Measurements from ENCODE around the gene CYP3A4. TPM values are rescaled to one million over a fixed set of nuclear protein-coding genes. Genes with fewer than 3 reads are reported as not detected.

CYP3A4 gene
- total RNA-seq (2012; rRNA removed), result not detected in 2 replicates

- Histone ChIP-seq H3K27me3 (ENCODE audit: control insufficient read depth, insufficient read depth, low read length) (peaks cover 61% of the 10 kb centered on the region), H3K9ac (ENCODE audit: low read depth, low read length) (no peak within 1 kb of the TSS), H3K4me1 (ENCODE audit: control insufficient read depth, insufficient read depth, low read length) (peaks cover 9% of the 10 kb centered on the region), H3K9me3 (replicated peaks; ENCODE audit: low read length) (no peaks in the 10 kb centered on the region), H3K36me3 (ENCODE audit: insufficient read depth, low read length) (no peaks in the 10 kb centered on the region), H3K4me2 (ENCODE audit: low read length) (no peak within 1 kb of the TSS), H3K4me3 (ENCODE audit: low read length) (no peak within 1 kb of the TSS)
These were observed at the start of gene CYP3A4 for GRCh38 chr7:99784007-99784406. CYP3A4 (minus strand) TSS chr7:99784184; CDS start chr7:99784081, 103 bp downstream.

- Histone ChIP-seq H3K9me3 (replicated peaks; ENCODE audit: low read length) (no peaks in the 10 kb centered on the region), H3K27me3 (ENCODE audit: control insufficient read depth, insufficient read depth, low read length) (peaks cover 65% of the 10 kb centered on the region), H3K4me1 (ENCODE audit: control insufficient read depth, insufficient read depth, low read length) (no peaks in the 10 kb centered on the region), H3K9ac (ENCODE audit: low read depth, low read length) (no peak overlapping the region), H3K4me2 (ENCODE audit: low read length) (no peak overlapping the region), H3K36me3 (ENCODE audit: insufficient read depth, low read length) (no peaks in the 10 kb centered on the region), H3K4me3 (ENCODE audit: low read length) (no peak overlapping the region)
These were observed 49.4 kb upstream of the CYP3A4 start for GRCh38 chr7:99833289-99833877.

- Histone ChIP-seq H3K4me3 (ENCODE audit: low read length) (no peak overlapping the region), H3K27me3 (ENCODE audit: control insufficient read depth, insufficient read depth, low read length) (peaks cover 63% of the 10 kb centered on the region), H3K9me3 (replicated peaks; ENCODE audit: low read length) (no peaks in the 10 kb centered on the region), H3K4me2 (ENCODE audit: low read length) (no peak overlapping the region), H3K9ac (ENCODE audit: low read depth, low read length) (no peak overlapping the region), H3K36me3 (ENCODE audit: insufficient read depth, low read length) (no peaks in the 10 kb centered on the region), H3K4me1 (ENCODE audit: control insufficient read depth, insufficient read depth, low read length) (no peaks in the 10 kb centered on the region)
These were observed 47.6 kb upstream of the CYP3A4 start for GRCh38 chr7:99831595-99831994.

- Histone ChIP-seq H3K4me3 (ENCODE audit: low read length) (no peak overlapping the region), H3K4me1 (ENCODE audit: control insufficient read depth, insufficient read depth, low read length) (no peaks in the 10 kb centered on the region), H3K9me3 (replicated peaks; ENCODE audit: low read length) (no peaks in the 10 kb centered on the region), H3K36me3 (ENCODE audit: insufficient read depth, low read length) (no peaks in the 10 kb centered on the region), H3K4me2 (ENCODE audit: low read length) (no peak overlapping the region), H3K9ac (ENCODE audit: low read depth, low read length) (no peak overlapping the region), H3K27me3 (ENCODE audit: control insufficient read depth, insufficient read depth, low read length) (peaks cover 70% of the 10 kb centered on the region)
These were observed 45.7 kb upstream of the CYP3A4 start for GRCh38 chr7:99829524-99830160.

GRCh38 chr7:99828811-99829210, 44.8 kb upstream of the CYP3A4 start:
- Histone ChIP-seq H3K9me3 (replicated peaks; ENCODE audit: low read length) (no peaks in the 10 kb centered on the region), H3K4me2 (ENCODE audit: low read length) (no peak overlapping the region), H3K4me3 (ENCODE audit: low read length) (no peak overlapping the region), H3K4me1 (ENCODE audit: control insufficient read depth, insufficient read depth, low read length) (no peaks in the 10 kb centered on the region), H3K36me3 (ENCODE audit: insufficient read depth, low read length) (no peaks in the 10 kb centered on the region), H3K9ac (ENCODE audit: low read depth, low read length) (no peak overlapping the region), H3K27me3 (ENCODE audit: control insufficient read depth, insufficient read depth, low read length) (peaks cover 77% of the 10 kb centered on the region)

GRCh38 chr7:99827040-99827778, 43.2 kb upstream of the CYP3A4 start:
- H3K27me3 ChIP-seq (ENCODE audit: control insufficient read depth, insufficient read depth, low read length), result peaks cover 83% of the 10 kb centered on the region
- no peaks in the 10 kb centered on the region for H3K4me1 ChIP-seq (ENCODE audit: control insufficient read depth, insufficient read depth, low read length)
- no peaks in the 10 kb centered on the region for H3K36me3 ChIP-seq (ENCODE audit: insufficient read depth, low read length)
- H3K4me2 ChIP-seq (ENCODE audit: low read length), result no peak overlapping the region
- no peak overlapping the region for H3K9ac ChIP-seq (ENCODE audit: low read depth, low read length)
- no peak overlapping the region for H3K4me3 ChIP-seq (ENCODE audit: low read length)
- no peaks in the 10 kb centered on the region for H3K9me3 ChIP-seq (replicated peaks; ENCODE audit: low read length)

- H3K4me1 ChIP-seq (ENCODE audit: control insufficient read depth, insufficient read depth, low read length), result no peaks in the 10 kb centered on the region
These were observed 41.9 kb upstream of the CYP3A4 start for GRCh38 chr7:99825873-99826272.

GRCh38 chr7:99825452-99825851, 41.5 kb upstream of the CYP3A4 start:
- no peak overlapping the region for H3K9ac ChIP-seq (ENCODE audit: low read depth, low read length)
- H3K4me3 ChIP-seq (ENCODE audit: low read length), result no peak overlapping the region
- H3K4me1 ChIP-seq (ENCODE audit: control insufficient read depth, insufficient read depth, low read length), result no peaks in the 10 kb centered on the region
- H3K9me3 ChIP-seq (replicated peaks; ENCODE audit: low read length), result no peaks in the 10 kb centered on the region
- H3K4me2 ChIP-seq (ENCODE audit: low read length), result no peak overlapping the region
- no peaks in the 10 kb centered on the region for H3K36me3 ChIP-seq (ENCODE audit: insufficient read depth, low read length)
- H3K27me3 ChIP-seq (ENCODE audit: control insufficient read depth, insufficient read depth, low read length), result peaks cover 84% of the 10 kb centered on the region

More at GRCh38 chr7:99825873-99826272, 41.9 kb upstream of the CYP3A4 start:
- Histone ChIP-seq H3K9ac (ENCODE audit: low read depth, low read length) (no peak overlapping the region), H3K4me2 (ENCODE audit: low read length) (no peak overlapping the region), H3K9me3 (replicated peaks; ENCODE audit: low read length) (no peaks in the 10 kb centered on the region), H3K27me3 (ENCODE audit: control insufficient read depth, insufficient read depth, low read length) (peaks cover 83% of the 10 kb centered on the region), H3K4me3 (ENCODE audit: low read length) (no peak overlapping the region), H3K36me3 (ENCODE audit: insufficient read depth, low read length) (no peaks in the 10 kb centered on the region)

- H3K9ac ChIP-seq (ENCODE audit: low read depth, low read length), result no peak overlapping the region
- no peaks in the 10 kb centered on the region for H3K4me1 ChIP-seq (ENCODE audit: control insufficient read depth, insufficient read depth, low read length)
- H3K4me2 ChIP-seq (ENCODE audit: low read length), result no peak overlapping the region
- no peak overlapping the region for H3K4me3 ChIP-seq (ENCODE audit: low read length)
- H3K27me3 ChIP-seq (ENCODE audit: control insufficient read depth, insufficient read depth, low read length), result peaks cover 81% of the 10 kb centered on the region
- H3K36me3 ChIP-seq (ENCODE audit: insufficient read depth, low read length), result no peaks in the 10 kb centered on the region
- no peaks in the 10 kb centered on the region for H3K9me3 ChIP-seq (replicated peaks; ENCODE audit: low read length)
These were observed 40.1 kb upstream of the CYP3A4 start for GRCh38 chr7:99824091-99824490.

GRCh38 chr7:99822731-99823718, 39.0 kb upstream of the CYP3A4 start:
- Histone ChIP-seq H3K4me2 (ENCODE audit: low read length) (no peak overlapping the region), H3K27me3 (ENCODE audit: control insufficient read depth, insufficient read depth, low read length) (peaks cover 80% of the 10 kb centered on the region), H3K9ac (ENCODE audit: low read depth, low read length) (no peak overlapping the region), H3K4me1 (ENCODE audit: control insufficient read depth, insufficient read depth, low read length) (no peaks in the 10 kb centered on the region), H3K36me3 (ENCODE audit: insufficient read depth, low read length) (no peaks in the 10 kb centered on the region), H3K4me3 (ENCODE audit: low read length) (no peak overlapping the region), H3K9me3 (replicated peaks; ENCODE audit: low read length) (no peaks in the 10 kb centered on the region)

Measured in skeletal muscle satellite cell (primary cell).